Measurements from ENCODE around the gene RABGGTA. TPM values are rescaled to one million over a fixed set of nuclear protein-coding genes. Genes with fewer than 3 reads are reported as not detected.

Gene RABGGTA
- total RNA-seq, 1 experiment from 2014 or later = 25.6 TPM

- H3K4me2 ChIP-seq (ENCODE audit: insufficient read depth, insufficient read length, low read length) = no peak overlapping the region
- Mint-ChIP-seq H3K4me3 (no peak overlapping the region), H3K27ac (no peak overlapping the region), H3K36me3 (ENCODE audit: insufficient read depth in 1 of 3, low read depth in 3 of 3) (peaks cover 0 to 4% (median 0%) of the 10 kb centered on the region in 3 experiments; a peak in 1 of 7 replicates), H3K27me3 (ENCODE audit: low read depth) (peaks cover 47% of the 10 kb centered on the region), H3K4me1 (no peaks in the 10 kb centered on the region), H3K9me3 (no peaks in the 10 kb centered on the region)
- no peak overlapping the region for H2AFZ ChIP-seq (ENCODE audit: low read length)
- no peaks in the 10 kb centered on the region for H3K79me2 ChIP-seq (ENCODE audit: insufficient read depth, low read length)
- H4K5ac ChIP-seq (ENCODE audit: insufficient read length, low read depth, low read length) = no peak overlapping the region
- H3K79me1 ChIP-seq (ENCODE audit: insufficient read depth, low read depth, low read length, poor library complexity, severe bottlenecking) = no peaks in the 10 kb centered on the region
- H3K18ac ChIP-seq (ENCODE audit: insufficient read length, low read depth, low read length) = peak overlapping the region; percentile 14
- H3K4ac ChIP-seq (ENCODE audit: low read depth, low read length) = no peak overlapping the region
- no peak overlapping the region for H3K56ac ChIP-seq (ENCODE audit: insufficient read length, low read depth, low read length)
- no peak overlapping the region for H2BK5ac ChIP-seq (ENCODE audit: insufficient read length, low read length)
- H3K9ac ChIP-seq (ENCODE audit: extremely low read depth, insufficient read length, low read length) = no peak overlapping the region
- no peaks in the 10 kb centered on the region for H3K4me1 ChIP-seq (ENCODE audit: insufficient read depth, low read length)
- DNase-seq = no peak
- H3K23me2 ChIP-seq (ENCODE audit: insufficient read length, low read depth, low read length, poor library complexity, severe bottlenecking) = no peaks in the 10 kb centered on the region
- H3K9me3 ChIP-seq (ENCODE audit: control insufficient read depth, low read depth, low read length) = no peaks in the 10 kb centered on the region
- WGBS (ENCODE audit: extremely low coverage, insufficient read length, low lambda C conversion rate) = no CpG with 5 or more reads among the region's 18 CpGs
- H2BK20ac ChIP-seq (ENCODE audit: low read depth, low read length, poor library complexity, severe bottlenecking) = no peak overlapping the region
- peaks cover 2% of the 10 kb centered on the region; the same call in 1 of the 2 replicates for H3K27me3 ChIP-seq (ENCODE audit: insufficient read depth, low read length)
- H3K23ac ChIP-seq (ENCODE audit: insufficient read length, low read depth, low read length) = no peak overlapping the region
- no peak overlapping the region for H3T11ph ChIP-seq (ENCODE audit: low read length)
- TF ChIP-seq CTCF (conservative IDR thresholded peaks at IDR 0.05) = no peak
- H3K27ac ChIP-seq (ENCODE audit: insufficient read length, low read depth, low read length) = no peak overlapping the region
- H4K20me1 ChIP-seq (ENCODE audit: control insufficient read depth, insufficient read depth, insufficient read length) = no peaks in the 10 kb centered on the region
- no peak overlapping the region for H3K14ac ChIP-seq (ENCODE audit: insufficient read depth, low read length)
- no peak overlapping the region for H2AK5ac ChIP-seq (ENCODE audit: insufficient read length, low read length)
- H4K91ac ChIP-seq (ENCODE audit: insufficient read length, low read depth, low read length) = no peak overlapping the region
- no peak overlapping the region for H2BK120ac ChIP-seq (ENCODE audit: low read depth, low read length, poor library complexity, severe bottlenecking)
- H2BK15ac ChIP-seq (ENCODE audit: low read depth, low read length) = no peak overlapping the region
- no peak overlapping the region for H4K8ac ChIP-seq (replicated peaks; ENCODE audit: insufficient read length, low read depth, low read length)
- H2BK12ac ChIP-seq (ENCODE audit: insufficient read length, low read depth, low read length) = no peak overlapping the region
Observed at GRCh38 chr14:24316597-24316950, 45.2 kb upstream of the RABGGTA start.

Data from H9 (cell line).